ENCODE results near the gene PPP4R2. TPM values are rescaled to one million over a fixed set of nuclear protein-coding genes. Genes with fewer than 3 reads are reported as not detected.

The PPP4R2 gene
- total and polyA plus RNA-seq, 12 donors: 14.2 to 90.1 (median 56.1) TPM

- Histone ChIP-seq H3K9me3 (replicated peaks in 1 of 3) (no peaks in the 10 kb centered on the region), H3K4me3 (no peak overlapping the region), H3K36me3 (replicated peaks in 1 of 2) (peaks cover 0 to 22% of the 10 kb centered on the region in 2 donors), H3K4me1 (replicated peaks in 1 of 2) (no peaks in the 10 kb centered on the region), H3K27me3 (no peaks in the 10 kb centered on the region), H3K27ac (no peak overlapping the region)
- TF ChIP-seq POLR2A (IDR thresholded peaks at IDR 0.05) (no peak), CTCF (IDR thresholded peaks at IDR 0.05) (no peak)
- WGBS, 4 donors: 58 to 88% (median 76%) methylated on average over 3 of the region's 3 CpGs
- no peak for DNase-seq
- intact Hi-C loops (cut with DNase I): no loop called here
Observed at GRCh38 chr3:73068419-73068818, 71.8 kb downstream of the PPP4R2 start.

- Histone ChIP-seq H3K27me3 (no peaks in the 10 kb centered on the region), H3K9me3 (replicated peaks in 1 of 3) (no peaks in the 10 kb centered on the region), H3K4me3 (no peak overlapping the region), H3K4me1 (replicated peaks in 1 of 2) (no peaks in the 10 kb centered on the region), H3K27ac (no peak overlapping the region), H3K36me3 (replicated peaks in 1 of 2) (peaks cover 0 to 22% of the 10 kb centered on the region in 2 donors)
- no peak for TF ChIP-seq POLR2A (IDR thresholded peaks at IDR 0.05)
- no peak for TF ChIP-seq CTCF (IDR thresholded peaks at IDR 0.05)
- DNase-seq: no peak
- WGBS, 4 donors: 95 to 98% (median 96%) methylated on average over 5 of the region's 5 CpGs
- intact Hi-C loops (cut with DNase I): no loop called here
Observed at GRCh38 chr3:73069187-73069586, 72.6 kb downstream of the PPP4R2 start.

- intact Hi-C loops (cut with DNase I): no loop called here
- Histone ChIP-seq H3K36me3 (replicated peaks in 1 of 2) (peaks cover 0 to 15% of the 10 kb centered on the region in 2 donors), H3K27ac (no peak overlapping the region), H3K27me3 (no peaks in the 10 kb centered on the region), H3K4me1 (replicated peaks in 1 of 2) (no peaks in the 10 kb centered on the region), H3K9me3 (replicated peaks in 1 of 3) (no peaks in the 10 kb centered on the region), H3K4me3 (no peak overlapping the region)
- WGBS, 4 donors: 89 to 96% (median 91%) methylated on average over 14 of the region's 14 CpGs
- TF ChIP-seq POLR2A (IDR thresholded peaks at IDR 0.05) (no peak), CTCF (IDR thresholded peaks at IDR 0.05) (no peak)
- DNase-seq: no peak
Observed at GRCh38 chr3:73069775-73070444, 73.3 kb downstream of the PPP4R2 start.

- TF ChIP-seq POLR2A (IDR thresholded peaks at IDR 0.05): no peak
- no peak for TF ChIP-seq CTCF (IDR thresholded peaks at IDR 0.05)
- peaks cover 0 to 6% of the 10 kb centered on the region in 2 donors for H3K36me3 ChIP-seq (replicated peaks in 1 of 2)
- H3K27me3 ChIP-seq: no peaks in the 10 kb centered on the region
- H3K27ac ChIP-seq: no peak overlapping the region
- no peak overlapping the region for H3K4me3 ChIP-seq
- intact Hi-C loops (cut with DNase I): no loop called here
- no peaks in the 10 kb centered on the region for H3K9me3 ChIP-seq (replicated peaks in 1 of 3)
- DNase-seq: no peak
- H3K4me1 ChIP-seq (replicated peaks in 1 of 2): no peaks in the 10 kb centered on the region
- WGBS, 4 donors: 62 to 70% (median 66%) methylated on average over 6 of the region's 6 CpGs
Observed at GRCh38 chr3:73070675-73071575, 74.3 kb downstream of the PPP4R2 start.

Data from adrenal gland (tissue), 12 donors.